ENCODE data around the gene SMIM20.

The SMIM20 gene

DNA sequence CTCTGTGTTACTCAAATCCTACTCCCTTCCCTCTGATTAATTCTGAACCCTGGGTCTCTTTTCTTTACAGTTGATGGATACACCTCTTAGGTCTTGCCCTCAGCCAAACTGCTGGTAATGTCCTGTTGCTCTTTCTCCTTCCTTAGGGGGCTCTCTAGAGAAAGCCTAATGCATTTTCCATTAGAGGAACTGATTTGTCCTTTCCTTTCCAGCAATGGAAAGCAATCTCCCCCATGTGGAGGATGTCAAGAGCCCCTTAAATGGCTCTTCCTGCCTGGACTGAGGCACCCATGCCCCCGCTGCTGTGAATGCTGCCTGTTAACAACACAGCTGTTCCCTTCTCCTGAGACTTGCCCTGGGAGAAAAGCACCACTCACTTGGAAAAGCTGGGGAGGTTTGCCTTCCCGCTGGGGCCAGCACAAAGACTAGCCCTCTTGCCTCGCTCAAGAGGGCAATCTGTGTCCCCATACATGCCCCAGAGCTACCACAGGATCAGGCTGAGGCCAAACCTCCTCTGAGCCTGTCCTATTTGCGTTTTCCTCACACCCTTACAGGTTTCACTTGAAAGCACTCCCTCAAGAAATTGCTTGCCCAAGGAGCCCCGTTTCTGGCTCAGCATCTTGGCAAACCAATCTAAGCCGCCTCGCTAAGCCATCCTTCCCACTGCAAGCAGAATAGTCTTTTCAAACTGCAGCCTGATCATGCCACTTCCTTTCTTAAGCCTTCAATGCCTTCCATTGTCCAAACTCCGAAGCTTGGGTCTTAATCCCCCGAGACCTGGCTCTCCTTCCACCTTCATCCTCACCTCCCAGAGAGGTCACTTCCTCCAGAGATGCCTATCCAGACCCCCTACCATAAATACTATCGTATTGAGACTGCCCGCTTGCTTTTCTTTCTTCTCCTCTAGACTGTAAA, 23.2 kb upstream of the SMIM20 start:
- H3K27ac ChIP-seq (ENCODE audit: insufficient read depth in 1 of 2, low read depth in 1 of 2, low read length in 2 of 2, poor library complexity in 1 of 2, severe bottlenecking in 2 of 2), result no peak overlapping the region
- CTCF ChIA-PET, result no interaction called here
- WGBS (ENCODE audit: insufficient coverage), result 91% methylated on average over 9 of the region's 11 CpGs
- no peaks in the 10 kb centered on the region for H3K4me1 ChIP-seq (ENCODE audit: control extremely low read depth in 1 of 4, control insufficient read depth in 4 of 4, insufficient read depth in 4 of 4, low read length in 3 of 4)
- no peaks in the 10 kb centered on the region for H3K9me3 ChIP-seq (ENCODE audit: control extremely low read depth in 1 of 5, control insufficient read depth in 4 of 5, insufficient read depth in 2 of 5, low read depth in 1 of 5, low read length in 4 of 5)
- H3K27me3 ChIP-seq (replicated peaks in 2 of 5; ENCODE audit: control insufficient read depth in 4 of 5, insufficient read depth in 5 of 5, low read length in 4 of 5), result no peaks in the 10 kb centered on the region
- no peaks in the 10 kb centered on the region for H3K36me3 ChIP-seq (ENCODE audit: control insufficient read depth in 4 of 4, insufficient read depth in 4 of 4, low read length in 3 of 4)
- no peak overlapping the region for H3K4me3 ChIP-seq (ENCODE audit: control insufficient read depth in 1 of 7, extremely low read depth in 1 of 7, insufficient read depth in 4 of 7, low read depth in 2 of 7, low read length in 6 of 7)
- DNase-seq, result no peak
- POLR2A ChIA-PET, result no interaction called here

DNA sequence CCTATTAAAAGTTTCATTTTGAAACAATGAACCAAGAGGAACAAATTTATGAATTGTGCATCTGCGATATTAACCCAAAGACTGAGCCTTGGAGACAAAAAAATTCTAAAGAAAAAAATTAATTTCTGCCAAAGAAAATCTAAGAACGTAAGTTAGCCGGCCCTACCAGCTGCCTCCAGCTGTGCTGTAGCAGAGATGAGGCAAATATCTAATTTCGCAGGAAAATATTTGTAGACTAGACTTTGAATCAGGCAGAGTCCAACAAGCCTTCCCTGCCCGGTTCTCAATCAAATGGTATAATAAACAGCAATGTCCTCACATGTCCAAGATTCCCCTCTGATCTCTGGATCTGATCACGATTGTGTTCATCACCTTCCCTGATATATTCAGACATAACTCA, 21.2 kb upstream of the SMIM20 start:
- Histone ChIP-seq H3K27ac (ENCODE audit: insufficient read depth in 1 of 2, low read depth in 1 of 2, low read length in 2 of 2, poor library complexity in 1 of 2, severe bottlenecking in 2 of 2) (no peak overlapping the region), H3K27me3 (replicated peaks in 2 of 5; ENCODE audit: control insufficient read depth in 4 of 5, insufficient read depth in 5 of 5, low read length in 4 of 5) (no peaks in the 10 kb centered on the region), H3K9me3 (ENCODE audit: control extremely low read depth in 1 of 5, control insufficient read depth in 4 of 5, insufficient read depth in 2 of 5, low read depth in 1 of 5, low read length in 4 of 5) (no peaks in the 10 kb centered on the region), H3K36me3 (ENCODE audit: control insufficient read depth in 4 of 4, insufficient read depth in 4 of 4, low read length in 3 of 4) (no peaks in the 10 kb centered on the region), H3K4me1 (ENCODE audit: control extremely low read depth in 1 of 4, control insufficient read depth in 4 of 4, insufficient read depth in 4 of 4, low read length in 3 of 4) (no peaks in the 10 kb centered on the region), H3K4me3 (ENCODE audit: control insufficient read depth in 1 of 7, extremely low read depth in 1 of 7, insufficient read depth in 4 of 7, low read depth in 2 of 7, low read length in 6 of 7) (no peak overlapping the region)
- POLR2A ChIA-PET, result no interaction called here
- DNase-seq, result no peak
- CTCF ChIA-PET, result no interaction called here
- WGBS (ENCODE audit: insufficient coverage), result 100% methylated on average over 5 of the region's 6 CpGs

GRCh38 chr4:25896776-25897539, 17.1 kb upstream of the SMIM20 start:
- H3K27me3 ChIP-seq (replicated peaks in 2 of 5; ENCODE audit: control insufficient read depth in 4 of 5, insufficient read depth in 5 of 5, low read length in 4 of 5), result no peaks in the 10 kb centered on the region
- no peak for DNase-seq
- no peaks in the 10 kb centered on the region for H3K4me1 ChIP-seq (ENCODE audit: control extremely low read depth in 1 of 4, control insufficient read depth in 4 of 4, insufficient read depth in 4 of 4, low read length in 3 of 4)
- H3K36me3 ChIP-seq (ENCODE audit: control insufficient read depth in 4 of 4, insufficient read depth in 4 of 4, low read length in 3 of 4), result no peaks in the 10 kb centered on the region
- H3K9me3 ChIP-seq (ENCODE audit: control extremely low read depth in 1 of 5, control insufficient read depth in 4 of 5, insufficient read depth in 2 of 5, low read depth in 1 of 5, low read length in 4 of 5), result no peaks in the 10 kb centered on the region
- CTCF ChIA-PET, result no interaction called here
- POLR2A ChIA-PET, result interaction anchor here (0.5 kb wide), 1 partner anchor 936 kb away, joined by 3 read pairs; no protein-coding TSS in a partner anchor
- H3K27ac ChIP-seq (ENCODE audit: insufficient read depth in 1 of 2, low read depth in 1 of 2, low read length in 2 of 2, poor library complexity in 1 of 2, severe bottlenecking in 2 of 2), result no peak overlapping the region
- no peak overlapping the region for H3K4me3 ChIP-seq (ENCODE audit: control insufficient read depth in 1 of 7, extremely low read depth in 1 of 7, insufficient read depth in 4 of 7, low read depth in 2 of 7, low read length in 6 of 7)
- 88% methylated on average over 3 of the region's 5 CpGs for WGBS (ENCODE audit: insufficient coverage)

DNA sequence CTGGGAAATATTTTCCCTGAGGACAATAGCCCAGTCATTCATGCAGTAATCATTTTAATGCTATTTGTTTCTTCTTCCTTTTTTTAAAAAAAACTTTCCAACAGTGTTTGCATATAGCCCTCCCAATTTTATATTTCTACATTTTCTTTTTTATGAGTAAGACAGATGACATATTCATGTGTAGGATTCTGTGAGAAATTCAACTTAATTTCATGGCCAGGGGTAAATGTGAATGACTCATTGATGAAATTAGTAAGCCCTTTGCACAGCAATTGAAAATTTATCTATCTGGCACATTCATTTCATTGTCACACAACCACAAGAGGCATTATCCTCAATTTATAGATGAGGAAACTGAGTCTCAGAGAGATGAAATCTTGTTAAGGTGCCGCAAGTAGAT, 13.7 kb upstream of the SMIM20 start:
- DNase-seq, result no peak
- no CpG with 5 or more reads among the region's 1 CpG for WGBS (ENCODE audit: insufficient coverage)
- H3K27me3 ChIP-seq (replicated peaks in 2 of 5; ENCODE audit: control insufficient read depth in 4 of 5, insufficient read depth in 5 of 5, low read length in 4 of 5), result no peaks in the 10 kb centered on the region
- ChIA-PET CTCF (no interaction called here), POLR2A (no interaction called here)
- H3K4me3 ChIP-seq (ENCODE audit: control insufficient read depth in 1 of 7, extremely low read depth in 1 of 7, insufficient read depth in 4 of 7, low read depth in 2 of 7, low read length in 6 of 7), result no peak overlapping the region
- no peaks in the 10 kb centered on the region for H3K36me3 ChIP-seq (ENCODE audit: control insufficient read depth in 4 of 4, insufficient read depth in 4 of 4, low read length in 3 of 4)
- H3K4me1 ChIP-seq (ENCODE audit: control extremely low read depth in 1 of 4, control insufficient read depth in 4 of 4, insufficient read depth in 4 of 4, low read length in 3 of 4), result no peaks in the 10 kb centered on the region
- no peak overlapping the region for H3K27ac ChIP-seq (ENCODE audit: insufficient read depth in 1 of 2, low read depth in 1 of 2, low read length in 2 of 2, poor library complexity in 1 of 2, severe bottlenecking in 2 of 2)
- H3K9me3 ChIP-seq (ENCODE audit: control extremely low read depth in 1 of 5, control insufficient read depth in 4 of 5, insufficient read depth in 2 of 5, low read depth in 1 of 5, low read length in 4 of 5), result no peaks in the 10 kb centered on the region

GRCh38 chr4:25901030-25901430, 13.0 kb upstream of the SMIM20 start:
- H3K4me1 ChIP-seq (ENCODE audit: control extremely low read depth in 1 of 4, control insufficient read depth in 4 of 4, insufficient read depth in 4 of 4, low read length in 3 of 4), result no peaks in the 10 kb centered on the region
- no peaks in the 10 kb centered on the region for H3K36me3 ChIP-seq (ENCODE audit: control insufficient read depth in 4 of 4, insufficient read depth in 4 of 4, low read length in 3 of 4)
- CTCF ChIA-PET, result no interaction called here
- POLR2A ChIA-PET, result no interaction called here
- no peaks in the 10 kb centered on the region for H3K9me3 ChIP-seq (ENCODE audit: control extremely low read depth in 1 of 5, control insufficient read depth in 4 of 5, insufficient read depth in 2 of 5, low read depth in 1 of 5, low read length in 4 of 5)
- H3K4me3 ChIP-seq (ENCODE audit: control insufficient read depth in 1 of 7, extremely low read depth in 1 of 7, insufficient read depth in 4 of 7, low read depth in 2 of 7, low read length in 6 of 7), result no peak overlapping the region
- no peaks in the 10 kb centered on the region for H3K27me3 ChIP-seq (replicated peaks in 2 of 5; ENCODE audit: control insufficient read depth in 4 of 5, insufficient read depth in 5 of 5, low read length in 4 of 5)
- WGBS (ENCODE audit: insufficient coverage), result 97% methylated on average over 9 of the region's 10 CpGs
- no peak for DNase-seq
- no peak overlapping the region for H3K27ac ChIP-seq (ENCODE audit: insufficient read depth in 1 of 2, low read depth in 1 of 2, low read length in 2 of 2, poor library complexity in 1 of 2, severe bottlenecking in 2 of 2)

DNA sequence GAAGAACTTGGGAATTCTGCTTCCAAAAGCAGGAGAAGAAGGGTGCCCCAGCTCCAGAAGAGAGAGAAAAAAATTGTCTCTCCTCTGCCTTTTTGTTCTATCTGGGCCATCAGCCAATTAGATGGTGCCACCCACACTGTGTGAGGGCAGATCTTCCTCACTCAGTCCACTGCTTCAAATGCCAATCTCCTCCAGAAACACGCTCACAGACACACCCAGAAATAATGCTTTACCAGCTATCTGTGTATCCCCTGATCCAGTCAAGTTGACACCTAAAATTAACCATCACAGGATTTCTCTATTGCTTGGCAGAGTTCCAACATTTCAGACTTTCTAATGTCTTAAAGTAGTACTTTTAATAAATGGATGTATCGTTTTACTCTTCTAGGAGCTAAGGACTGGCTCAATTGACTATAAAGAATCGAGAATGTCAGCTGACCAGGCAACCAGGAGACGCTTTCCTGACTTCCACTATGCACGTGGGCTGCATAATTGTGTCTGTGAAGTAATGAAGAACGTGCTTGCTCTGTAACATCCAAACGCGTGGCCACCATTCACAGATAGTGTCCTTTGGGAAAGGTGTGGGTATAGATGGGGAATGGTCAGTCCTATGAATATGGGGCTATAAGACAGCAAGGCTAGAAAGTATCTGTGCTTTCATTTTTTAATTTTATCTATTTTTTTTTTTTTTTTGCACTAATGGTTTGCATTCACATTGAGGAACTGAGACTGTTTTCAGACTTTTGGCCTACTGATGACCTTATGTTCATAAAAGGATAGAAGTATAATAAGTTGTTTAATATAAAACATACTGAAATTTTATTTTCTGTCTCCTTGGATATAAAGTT, 9.9 kb upstream of the SMIM20 start:
- H3K36me3 ChIP-seq (ENCODE audit: control insufficient read depth in 4 of 4, insufficient read depth in 4 of 4, low read length in 3 of 4), result no peaks in the 10 kb centered on the region
- H3K27me3 ChIP-seq (replicated peaks in 2 of 5; ENCODE audit: control insufficient read depth in 4 of 5, insufficient read depth in 5 of 5, low read length in 4 of 5), result no peaks in the 10 kb centered on the region
- no peak overlapping the region for H3K4me3 ChIP-seq (ENCODE audit: control insufficient read depth in 1 of 7, extremely low read depth in 1 of 7, insufficient read depth in 4 of 7, low read depth in 2 of 7, low read length in 6 of 7)
- POLR2A ChIA-PET, result no interaction called here
- no peak for DNase-seq
- H3K9me3 ChIP-seq (ENCODE audit: control extremely low read depth in 1 of 5, control insufficient read depth in 4 of 5, insufficient read depth in 2 of 5, low read depth in 1 of 5, low read length in 4 of 5), result peaks cover 0 to 4% (median 0%) of the 10 kb centered on the region in 5 experiments
- 97% methylated on average over 8 of the region's 8 CpGs for WGBS (ENCODE audit: insufficient coverage)
- H3K4me1 ChIP-seq (ENCODE audit: control extremely low read depth in 1 of 4, control insufficient read depth in 4 of 4, insufficient read depth in 4 of 4, low read length in 3 of 4), result no peaks in the 10 kb centered on the region
- CTCF ChIA-PET, result no interaction called here
- H3K27ac ChIP-seq (ENCODE audit: insufficient read depth in 1 of 2, low read depth in 1 of 2, low read length in 2 of 2, poor library complexity in 1 of 2, severe bottlenecking in 2 of 2), result no peak overlapping the region

Measured in common myeloid progenitor, CD34-positive (primary cell).